Keratinocyte (primary cell): ENCODE measurements around the gene FARSB. TPM values are rescaled to one million over a fixed set of nuclear protein-coding genes. Genes with fewer than 3 reads are reported as not detected.
A peak's percentile ranks its signal among the peaks of the same experiment; 100 is the strongest.

Source experiments
- DNase-seq: peaks from one replicate; pipeline ENCODE4 v3.0.0-alpha.2; 2011; ENCODE audit warnings: low read depth, missing footprints, low spot score
- FAIRE-seq: peaks from 2 replicates; lab custom pipeline; 2011; peaks lifted over from hg19 to GRCh38; lab: Jason Lieb, UNC
- H2AFZ ChIP-seq: 2 replicates; pipeline ENCODE4 v1.6.0; 2012; ENCODE audit warnings: low read length, control low read depth, inconsistent platforms; ENCODE audit not compliant: control insufficient read depth
- H3K27ac ChIP-seq: 2 replicates; pipeline ENCODE4 v1.5.1; 2011; ENCODE audit warnings: low read length; ENCODE audit not compliant: control insufficient read depth, insufficient read depth
- H3K27me3 ChIP-seq: 3 replicates; pipeline ENCODE4 v1.6.0; 2011; ENCODE audit warnings: low read length; ENCODE audit not compliant: control insufficient read depth, insufficient read depth; ENCODE audit errors: extremely low read depth
- H3K36me3 ChIP-seq, 2 experiments: 2 replicates in 1 of 2; 3 replicates in 1 of 2; pipeline ENCODE4 v1.5.1; 2011; ENCODE audit warnings: low read length in 2 of 2, mild to moderate bottlenecking in 1 of 2; ENCODE audit not compliant: control insufficient read depth in 2 of 2, insufficient read depth in 2 of 2; ENCODE audit errors: extremely low read depth in 1 of 2
- H3K4me1 ChIP-seq: 3 replicates; pipeline ENCODE4 v1.5.1; 2011; ENCODE audit warnings: low read length; ENCODE audit not compliant: control insufficient read depth, insufficient read depth; ENCODE audit errors: extremely low read depth
- H3K4me2 ChIP-seq: 3 replicates; pipeline ENCODE4 v1.6.0; 2011; ENCODE audit warnings: low read depth, low read length; ENCODE audit not compliant: control insufficient read depth, insufficient read depth; ENCODE audit errors: extremely low read depth
- H3K4me3 ChIP-seq, 3 experiments: fragments of 200-600 bp in 1 of 3; sonication (generic) in 1 of 3; 2 replicates in 2 of 3; 3 replicates in 1 of 3; pipeline ENCODE4 v1.5.1; 2011 to 2016; ENCODE audit warnings: low read length in 3 of 3, mild to moderate bottlenecking in 3 of 3, control low read depth in 2 of 3, inconsistent platforms in 1 of 3, low read depth in 1 of 3, mixed read lengths in 1 of 3, mixed run types in 1 of 3, moderate library complexity in 1 of 3; ENCODE audit not compliant: control insufficient read depth in 2 of 3, insufficient read depth in 2 of 3; ENCODE audit errors: extremely low read depth in 1 of 3
- H3K79me2 ChIP-seq: 2 replicates; pipeline ENCODE4 v1.6.0; 2012; ENCODE audit warnings: low read length; ENCODE audit not compliant: control insufficient read depth, insufficient read depth
- H3K9ac ChIP-seq: 3 replicates; pipeline ENCODE4 v1.6.0; 2011; ENCODE audit warnings: low read length; ENCODE audit not compliant: control insufficient read depth, insufficient read depth; ENCODE audit errors: extremely low read depth
- H3K9me1 ChIP-seq: 3 replicates; pipeline ENCODE4 v1.6.0; 2011; ENCODE audit warnings: low read length; ENCODE audit not compliant: control insufficient read depth, insufficient read depth; ENCODE audit errors: extremely low read depth
- H3K9me3 ChIP-seq: 2 replicates; pipeline ENCODE4 v1.5.1; 2012; ENCODE audit warnings: low read depth, low read length; ENCODE audit not compliant: control insufficient read depth
- H4K20me1 ChIP-seq: 3 replicates; pipeline ENCODE4 v1.6.0; 2011; ENCODE audit warnings: low read length; ENCODE audit not compliant: control insufficient read depth, insufficient read depth; ENCODE audit errors: extremely low read depth
- CTCF ChIP-seq, 3 experiments: IDR thresholded peaks in 1 of 3; conservative IDR thresholded peaks in 1 of 3; optimal IDR thresholded peaks in 1 of 3; 2 replicates in 2 of 3; 3 replicates in 1 of 3; pipeline versions ENCODE3 to v1.5.1; 2011; ENCODE audit warnings: low read length in 3 of 3, mild to moderate bottlenecking in 3 of 3, moderate library complexity in 2 of 3, control low read depth in 1 of 3, inconsistent platforms in 1 of 3; ENCODE audit not compliant: insufficient read depth in 2 of 3; ENCODE audit errors: extremely low read depth in 1 of 3
- EZH2 ChIP-seq: IDR thresholded peaks from one replicate; pipeline ENCODE4 v1.6.1; 2012; ENCODE audit warnings: inconsistent platforms, mild to moderate bottlenecking, low read length, moderate library complexity
- dilution Hi-C: fragments of 300-500 bp; cut with MboI; formaldehyde crosslinking; loops from one replicate; pipeline ENCODE4 v1.7.0; 2020; ENCODE audit warnings: low sequenced_read_pairs; ENCODE audit not compliant: extremely low pct_ligation_motif_present
- polyA plus RNA-seq, 5 experiments: library from polyadenylated mRNA; depleted of rRNA in 3 of 5; stranded (reverse) in 3 of 5; stranded (forward) in 1 of 5; unstranded in 1 of 5; fragments of >200 nt; gene quantifications; 1 replicate in 1 of 5; 2 replicates in 3 of 5; 3 replicates in 1 of 5; pipeline versions ENCODE4 v1.2.1 to v1.2.3, GENCODE V29; 2011 to 2012; ENCODE audit warnings: missing spikeins in 2 of 5, low read depth in 1 of 5, low replicate concordance in 1 of 5

Gene FARSB
- polyA plus RNA-seq, 1 donor (not counting 4 experiments of a cell fraction or from before 2014, with no cell fraction given): 68.8 TPM

GRCh38 chr2:222561817-222562645 is 93.9 kb downstream of the FARSB start:
- dilution Hi-C loops: no loop called here
- Histone ChIP-seq H3K27ac (no peak overlapping the region), H2AFZ (no peak overlapping the region), H3K4me3 (no peak overlapping the region), H3K9ac (no peak overlapping the region), H3K9me3 (no peaks in the 10 kb centered on the region), H3K4me1 (no peaks in the 10 kb centered on the region), H3K79me2 (no peaks in the 10 kb centered on the region), H3K27me3 (no peaks in the 10 kb centered on the region), H3K9me1 (no peaks in the 10 kb centered on the region), H4K20me1 (no peaks in the 10 kb centered on the region), H3K36me3 (peaks cover 5 to 28% of the 10 kb centered on the region in 2 experiments), H3K4me2 (no peak overlapping the region)
- no peak for DNase-seq
- FAIRE-seq: peak; percentile 64
- TF ChIP-seq EZH2 (no peak), CTCF (optimal IDR thresholded peaks at IDR 0.05 in 1 of 3, IDR thresholded peaks at IDR 0.05 in 1 of 3, conservative IDR thresholded peaks at IDR 0.05 in 1 of 3; ENCODE audit: extremely low read depth in 1 of 3, insufficient read depth in 2 of 3, low read length in 3 of 3) (peak; percentile 61 to 79 (median 64))

GRCh38 chr2:222561151-222561550 is 94.7 kb downstream of the FARSB start:
- Histone ChIP-seq H3K27me3 (no peaks in the 10 kb centered on the region), H3K9me3 (no peaks in the 10 kb centered on the region), H3K9ac (no peak overlapping the region), H4K20me1 (no peaks in the 10 kb centered on the region), H3K79me2 (no peaks in the 10 kb centered on the region), H3K4me2 (no peak overlapping the region), H3K4me3 (no peak overlapping the region), H3K36me3 (peaks cover 0 to 20% of the 10 kb centered on the region in 2 experiments), H3K4me1 (no peaks in the 10 kb centered on the region), H3K9me1 (no peaks in the 10 kb centered on the region), H2AFZ (no peak overlapping the region), H3K27ac (no peak overlapping the region)
- FAIRE-seq (no peak), DNase-seq (no peak)
- TF ChIP-seq EZH2: no peak
- TF ChIP-seq CTCF (optimal IDR thresholded peaks at IDR 0.05 in 1 of 3, IDR thresholded peaks at IDR 0.05 in 1 of 3, conservative IDR thresholded peaks at IDR 0.05 in 1 of 3; ENCODE audit: extremely low read depth in 1 of 3, insufficient read depth in 2 of 3, low read length in 3 of 3): no peak
- dilution Hi-C loops: no loop called here
